ENCODE results near the gene AGBL4.

The AGBL4 gene

GRCh38 chr1:48576565-48576964, 1447.2 kb downstream of the AGBL4 start:
- no peak for DNase-seq (ENCODE audit: low read depth)

- DNase-seq (ENCODE audit: low read depth): no peak
These were observed 1451.0 kb downstream of the AGBL4 start for GRCh38 chr1:48572646-48573258.

DNA sequence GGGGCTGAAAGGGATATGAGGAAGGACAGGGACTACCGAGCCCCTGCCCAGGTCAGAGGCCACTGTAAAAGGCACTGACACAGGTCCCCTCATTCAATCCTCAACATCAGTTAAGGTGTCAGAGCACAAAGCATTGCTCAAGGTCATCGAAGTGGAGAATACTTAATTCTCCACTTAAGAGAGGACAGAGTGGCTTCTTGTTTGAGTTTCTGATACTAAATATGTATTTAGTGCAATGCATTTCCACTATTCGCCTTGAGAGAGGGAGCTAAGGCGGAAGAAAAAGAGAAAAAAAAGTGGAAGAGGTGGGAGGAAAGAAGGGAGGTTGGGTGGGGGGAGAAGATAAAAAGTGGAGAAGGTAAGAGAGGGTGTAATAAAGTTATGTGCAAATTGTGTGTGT, 1451.6 kb downstream of the AGBL4 start:
- no peak for DNase-seq (ENCODE audit: low read depth)

DNA sequence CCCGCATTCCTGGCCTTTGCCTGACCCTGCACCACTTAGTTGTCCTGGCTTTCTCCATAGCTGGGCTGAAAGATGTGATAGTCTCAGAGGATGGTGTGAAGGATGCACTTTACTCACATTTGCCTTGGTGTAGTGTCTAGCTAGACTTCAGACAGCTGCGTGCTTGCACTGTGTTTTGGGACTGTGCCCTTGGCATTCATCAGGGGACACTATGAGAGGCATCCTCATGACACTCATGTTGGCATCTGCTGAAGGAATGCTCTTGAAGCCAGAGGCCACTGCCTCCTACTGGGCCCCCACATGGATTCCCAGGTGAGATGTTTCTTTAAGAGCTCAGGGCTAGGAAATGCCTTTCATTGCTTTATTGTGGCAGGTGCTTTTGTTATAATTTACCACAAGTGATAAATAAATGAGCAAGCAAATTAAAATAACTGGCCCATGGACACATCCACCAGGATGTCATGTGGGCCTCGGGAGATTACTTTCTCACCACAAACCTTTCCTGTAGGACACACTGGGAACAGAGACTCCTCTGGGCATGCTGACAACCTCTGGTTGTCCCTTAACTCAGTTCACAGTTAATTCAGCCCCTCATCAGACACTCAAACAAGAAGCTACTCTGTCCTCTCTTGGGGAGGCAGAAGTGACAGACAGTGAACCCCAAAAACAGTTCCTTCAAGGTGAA, 1452.3 kb downstream of the AGBL4 start:
- no peak for DNase-seq (ENCODE audit: low read depth)

- DNase-seq (ENCODE audit: low read depth): no peak
These were observed 1453.2 kb downstream of the AGBL4 start for GRCh38 chr1:48570568-48570967.

- DNase-seq (ENCODE audit: low read depth): no peak
These were observed 1455.3 kb downstream of the AGBL4 start for GRCh38 chr1:48568501-48568900.

DNA sequence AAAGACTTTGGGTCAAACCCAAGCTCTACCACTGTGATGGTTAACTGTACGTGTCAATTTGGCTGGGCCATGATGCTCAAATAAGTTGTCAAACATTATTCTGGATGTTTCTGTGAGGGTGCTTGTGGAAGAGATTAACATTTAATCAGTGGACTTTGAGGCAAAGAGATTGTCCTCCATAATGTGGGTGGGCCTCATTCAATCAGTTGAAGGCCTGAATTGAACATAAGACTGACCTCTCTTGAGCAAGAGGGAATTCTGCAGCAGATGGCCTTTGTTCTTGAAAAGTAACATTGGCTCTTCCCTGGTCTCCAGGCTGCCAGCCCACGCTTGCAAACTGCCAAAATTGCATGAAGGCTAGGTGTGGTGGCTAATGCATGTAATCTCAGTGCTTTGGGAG, 1457.3 kb downstream of the AGBL4 start:
- no peak for DNase-seq (ENCODE audit: low read depth)

DNA sequence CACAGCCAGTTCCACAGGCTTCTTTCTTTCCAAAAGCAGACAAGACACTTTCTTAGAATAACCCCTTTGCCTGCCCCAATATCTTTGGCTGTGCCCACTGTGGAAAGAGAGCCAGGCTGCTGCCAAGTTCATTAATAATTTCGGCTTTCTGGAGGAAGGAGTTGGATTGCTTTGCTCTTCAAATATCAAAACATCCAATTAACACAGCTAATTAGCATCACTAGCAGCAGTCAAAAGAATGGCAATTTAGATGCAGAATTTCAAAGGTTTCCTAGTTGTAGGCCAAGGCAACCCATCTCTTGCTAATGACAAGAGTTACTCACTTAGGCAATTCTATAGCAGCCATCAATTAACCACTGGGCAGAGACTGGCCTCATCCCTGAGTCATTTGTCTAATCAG, 1460.7 kb downstream of the AGBL4 start:
- DNase-seq (ENCODE audit: low read depth): no peak

- DNase-seq (ENCODE audit: low read depth): no peak
These were observed 1462.3 kb downstream of the AGBL4 start for GRCh38 chr1:48561444-48561843.

- DNase-seq (ENCODE audit: low read depth): no peak
These were observed 1463.2 kb downstream of the AGBL4 start for GRCh38 chr1:48560577-48560976.

DNA sequence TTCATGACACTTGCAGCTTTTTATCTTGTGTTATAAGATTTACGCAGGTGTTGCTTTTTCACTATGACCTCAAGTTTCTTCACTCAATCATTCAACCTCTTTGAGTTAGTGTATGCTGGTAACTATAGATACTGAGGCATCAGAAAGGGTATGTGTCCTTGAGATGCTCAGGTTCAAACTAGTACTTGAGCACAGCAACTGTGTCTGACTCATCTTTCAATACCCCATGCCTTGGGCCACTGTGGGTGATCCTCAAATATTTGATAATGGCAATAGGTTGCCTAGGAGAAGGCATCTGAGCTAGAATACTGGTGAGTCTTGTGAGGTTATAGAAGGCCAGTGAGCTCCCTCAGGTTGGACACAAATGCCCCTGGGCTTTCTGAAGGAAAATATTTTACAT, 1463.6 kb downstream of the AGBL4 start:
- no peak for DNase-seq (ENCODE audit: low read depth)

- DNase-seq (ENCODE audit: low read depth): no peak
These were observed 1465.4 kb downstream of the AGBL4 start for GRCh38 chr1:48558366-48558765.

- DNase-seq (ENCODE audit: low read depth): no peak
These were observed 1467.4 kb downstream of the AGBL4 start for GRCh38 chr1:48556186-48556850.

- DNase-seq (ENCODE audit: low read depth): no peak
These were observed 1468.5 kb downstream of the AGBL4 start for GRCh38 chr1:48555271-48555670.

- no peak for DNase-seq (ENCODE audit: low read depth)
These were observed 1470.7 kb downstream of the AGBL4 start for GRCh38 chr1:48552903-48553606.

DNA sequence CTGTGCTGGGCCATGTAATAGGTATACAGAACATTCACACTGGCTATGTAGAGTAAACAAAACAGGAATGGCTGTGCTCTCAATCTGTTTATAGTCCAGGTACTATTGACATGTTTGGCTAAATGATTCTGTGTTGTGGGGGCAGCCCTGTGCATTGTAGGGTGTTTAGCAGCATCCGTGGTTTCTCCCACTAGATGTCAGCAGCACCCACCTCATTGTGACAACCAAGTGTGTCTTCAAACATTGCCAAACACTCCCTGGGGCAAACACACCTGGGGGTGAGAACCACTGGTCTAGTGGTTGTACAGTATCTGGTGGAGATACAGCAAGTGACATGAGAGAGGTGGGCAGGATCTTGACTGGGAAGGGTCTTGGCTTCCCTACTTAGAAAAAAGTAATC, 1471.3 kb downstream of the AGBL4 start:
- no peak for DNase-seq (ENCODE audit: low read depth)

GRCh38 chr1:48548985-48549384, 1474.8 kb downstream of the AGBL4 start:
- DNase-seq (ENCODE audit: low read depth): no peak

DNA sequence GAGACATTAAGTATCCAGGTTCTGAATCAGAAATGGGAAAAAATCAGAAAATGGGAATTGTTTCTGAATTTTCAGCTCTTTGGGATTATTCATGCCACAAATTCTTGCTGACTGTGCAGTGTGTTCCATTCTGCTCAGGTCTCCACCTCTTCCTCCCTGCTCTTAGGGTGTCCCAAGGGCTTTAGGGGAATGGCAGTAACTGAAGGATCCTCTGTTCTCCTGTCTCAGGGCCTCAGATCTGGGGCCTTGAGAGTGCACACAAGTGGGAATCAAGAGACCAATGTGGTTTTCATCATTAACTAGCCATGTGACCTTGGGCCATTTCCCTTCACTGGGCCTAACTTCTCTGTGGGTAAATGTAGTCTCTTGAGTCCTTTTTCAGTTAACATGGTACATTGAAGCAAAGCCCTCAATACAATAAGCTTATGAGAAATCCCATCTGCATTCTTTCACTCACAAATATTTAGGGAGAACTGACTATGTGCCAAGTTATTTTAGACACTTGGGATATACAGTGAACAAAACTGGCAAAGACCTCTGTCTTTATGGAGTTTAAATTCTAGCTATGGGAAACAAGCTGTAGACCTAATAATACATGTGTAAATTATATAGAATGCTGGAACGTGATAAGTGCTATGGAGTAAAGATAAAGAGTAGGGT, 1476.1 kb downstream of the AGBL4 start:
- no peak for DNase-seq (ENCODE audit: low read depth)

DNA sequence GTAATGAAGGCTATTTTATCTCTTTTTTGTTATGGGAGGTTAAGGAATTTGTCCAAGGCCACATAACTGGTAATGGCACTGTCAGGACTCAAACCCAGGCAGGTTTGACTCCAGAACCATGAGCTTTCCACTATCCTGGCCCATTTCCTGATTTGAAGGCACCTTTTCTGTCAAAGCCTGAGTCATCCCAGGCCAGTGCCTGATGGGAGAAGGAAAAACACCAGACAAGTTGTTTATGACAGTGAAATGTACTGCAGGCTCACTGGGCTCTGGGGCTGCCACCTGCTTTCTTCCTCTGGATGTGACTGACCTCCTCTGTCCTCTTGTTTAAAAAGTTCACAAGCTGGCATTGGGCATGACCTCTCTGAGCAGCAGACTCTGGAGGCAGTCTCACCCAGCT, 1479.9 kb downstream of the AGBL4 start:
- DNase-seq (ENCODE audit: low read depth): no peak

GRCh38 chr1:48540587-48540986, 1483.2 kb downstream of the AGBL4 start:
- DNase-seq (ENCODE audit: low read depth): no peak

GRCh38 chr1:48536477-48536876, 1487.3 kb downstream of the AGBL4 start:
- DNase-seq (ENCODE audit: low read depth): no peak

GRCh38 chr1:48532976-48533375, 1490.8 kb downstream of the AGBL4 start:
- DNase-seq (ENCODE audit: low read depth): no peak
